Ishikawa (cell line): Measurements from ENCODE around the gene MAP3K8.

Experiments
- CEBPB ChIP-seq: IDR thresholded peaks from 2 replicates; pipeline ENCODE4 v1.6.1; 2012
- CREB1 ChIP-seq: IDR thresholded peaks from 2 replicates; pipeline ENCODE4 v1.6.1; 2012; ENCODE audit warnings: low read depth
- EGR1 ChIP-seq: IDR thresholded peaks from 2 replicates; pipeline ENCODE4 v1.6.1; 2012
- EP300 ChIP-seq: IDR thresholded peaks from 2 replicates; pipeline ENCODE4 v1.6.1; 2012; ENCODE audit warnings: borderline replicate concordance
- FOXM1 ChIP-seq: IDR thresholded peaks from 2 replicates; pipeline ENCODE4 v1.6.1; 2012; ENCODE audit warnings: low read depth, borderline replicate concordance
- MAX ChIP-seq: IDR thresholded peaks from 2 replicates; pipeline ENCODE4 v1.6.1; 2012
- NFIC ChIP-seq: IDR thresholded peaks from 2 replicates; pipeline ENCODE4 v1.6.1; 2012
- RAD21 ChIP-seq: IDR thresholded peaks from 2 replicates; pipeline ENCODE4 v1.6.1; 2012; ENCODE audit warnings: low read depth
- REST ChIP-seq: IDR thresholded peaks from 2 replicates; pipeline ENCODE4 v1.6.1; 2012; ENCODE audit warnings: low read depth, mild to moderate bottlenecking
- TAF1 ChIP-seq: IDR thresholded peaks from 2 replicates; pipeline ENCODE4 v1.6.1; 2012; ENCODE audit warnings: low read depth, mild to moderate bottlenecking
- TCF12 ChIP-seq: IDR thresholded peaks from 2 replicates; pipeline ENCODE4 v1.6.1; 2012; ENCODE audit warnings: low read depth
- TEAD4 ChIP-seq: IDR thresholded peaks from 2 replicates; pipeline ENCODE4 v1.6.1; 2012
- USF1 ChIP-seq: IDR thresholded peaks from 2 replicates; pipeline ENCODE4 v1.6.1; 2012
- YY1 ChIP-seq: IDR thresholded peaks from 2 replicates; pipeline ENCODE4 v1.6.1; 2012; ENCODE audit warnings: low read depth
- ZBTB7A ChIP-seq: IDR thresholded peaks from 2 replicates; pipeline ENCODE4 v1.6.1; 2012; ENCODE audit warnings: low read depth

MAP3K8 gene

GRCh38 chr10:30494558-30494957 lies 60.6 kb downstream of the MAP3K8 start:
- TF ChIP-seq TCF12 (no peak), MAX (no peak), FOXM1 (no peak), REST (no peak), TEAD4 (no peak), ZBTB7A (no peak), EP300 (no peak), RAD21 (no peak), YY1 (no peak), TAF1 (no peak), CEBPB (no peak), NFIC (no peak), CREB1 (no peak), USF1 (no peak), EGR1 (no peak)

GRCh38 chr10:30495687-30496086 lies 61.7 kb downstream of the MAP3K8 start:
- TF ChIP-seq RAD21 (no peak), CEBPB (no peak), EGR1 (no peak), ZBTB7A (no peak), TEAD4 (no peak), USF1 (no peak), MAX (no peak), REST (no peak), EP300 (no peak), CREB1 (no peak), FOXM1 (no peak), TAF1 (no peak), TCF12 (no peak), NFIC (no peak), YY1 (no peak)

- TF ChIP-seq TAF1 = no peak
- TF ChIP-seq NFIC = no peak
- TF ChIP-seq USF1 = no peak
- TF ChIP-seq ZBTB7A = no peak
- no peak for TF ChIP-seq TCF12
- no peak for TF ChIP-seq FOXM1
Measured at GRCh38 chr10:30499816-30500215, 65.8 kb downstream of the MAP3K8 start.

GRCh38 chr10:30500534-30500933 lies 66.5 kb downstream of the MAP3K8 start:
- no peak for TF ChIP-seq FOXM1
- no peak for TF ChIP-seq TCF12
- no peak for TF ChIP-seq USF1
- no peak for TF ChIP-seq RAD21
- TF ChIP-seq ZBTB7A = no peak
- TF ChIP-seq TEAD4 = no peak
- TF ChIP-seq NFIC = no peak
- no peak for TF ChIP-seq MAX
- TF ChIP-seq YY1 = no peak
- no peak for TF ChIP-seq CEBPB
- TF ChIP-seq EGR1 = no peak
- TF ChIP-seq REST = no peak
- TF ChIP-seq CREB1 = no peak
- TF ChIP-seq TAF1 = no peak
